ENCODE data around the gene GP2.

GRCh38 chr16:20308801-20309590, 18.3 kb downstream of the GP2 start:
- TF ChIP-seq EP300 (IDR thresholded peaks at IDR 0.05): no peak
- TF ChIP-seq POLR2A (IDR thresholded peaks at IDR 0.05): no peak

All from tibial nerve (tissue), 3 donors.